NCI-H2029 (cell line): Measurements from ENCODE around the gene OSBPL10.
"Not testable (repeated sequence)": the region's sequence is repeated elsewhere in the genome, so short reads cannot be mapped to it uniquely, and the experiment has no call there.

ENCODE experiments used
- DNase-seq: peaks from one replicate; lab custom pipeline; 2025; lab: John Stamatoyannopoulos, UW

The OSBPL10 gene

DNA sequence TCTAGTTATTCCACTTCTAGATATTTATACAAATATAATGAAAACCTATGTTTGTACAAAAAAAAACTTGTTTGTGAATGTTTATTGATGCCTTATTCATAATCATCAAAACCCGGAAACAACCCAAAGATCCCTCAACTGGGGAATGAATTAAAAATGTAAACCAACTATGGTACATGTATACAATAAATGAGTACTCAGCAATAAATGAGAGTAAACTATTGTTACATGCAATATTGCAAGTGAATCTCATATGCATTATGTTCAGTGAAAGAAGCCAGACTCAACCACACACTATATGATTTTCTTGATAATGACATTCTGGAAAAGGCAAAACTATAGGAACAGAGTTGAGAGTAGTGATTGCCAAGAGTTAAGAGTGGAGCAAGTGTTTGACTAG lies 12.8 kb upstream of the OSBPL10 start:
- DNase-seq = no peak

DNA sequence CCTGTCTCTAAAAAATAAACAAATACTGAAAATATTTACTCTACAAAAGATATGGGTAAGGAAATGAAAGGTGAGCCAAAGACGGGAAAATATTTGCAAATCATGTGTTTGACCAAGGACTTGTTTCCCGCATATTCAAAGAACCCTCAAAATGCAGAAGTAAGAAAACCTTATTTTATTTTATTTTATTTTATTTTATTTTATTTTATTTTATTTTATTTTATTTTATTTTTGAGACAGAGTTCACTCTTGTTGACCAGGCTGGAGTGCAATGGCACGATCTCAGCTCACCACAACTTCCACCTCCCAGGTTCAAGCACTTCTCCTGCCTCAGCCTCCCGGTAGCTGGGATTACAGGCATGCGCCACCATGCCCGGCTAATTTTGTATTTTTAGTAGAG lies 11.9 kb upstream of the OSBPL10 start:
- not testable (repeated sequence) for DNase-seq

DNA sequence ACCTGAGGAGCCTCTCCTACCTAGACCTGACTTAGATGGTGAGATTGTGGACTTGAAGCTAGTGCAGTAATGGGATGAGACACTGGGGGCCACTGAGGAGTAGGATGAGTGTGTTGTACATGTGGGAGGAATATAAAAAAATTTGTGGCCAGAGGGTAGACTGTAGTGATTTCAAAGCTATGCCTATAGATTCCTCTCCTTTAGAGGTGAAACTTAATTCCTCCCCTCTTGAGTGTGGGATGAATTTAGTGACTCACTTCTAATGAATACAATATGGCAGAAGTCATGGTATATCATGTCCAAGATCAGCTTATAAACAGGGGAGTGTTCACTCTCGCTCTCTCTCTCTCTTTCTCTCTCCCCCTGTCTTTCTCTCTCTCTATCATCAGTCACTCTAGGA lies 7.2 kb upstream of the OSBPL10 start:
- DNase-seq = no peak

DNA sequence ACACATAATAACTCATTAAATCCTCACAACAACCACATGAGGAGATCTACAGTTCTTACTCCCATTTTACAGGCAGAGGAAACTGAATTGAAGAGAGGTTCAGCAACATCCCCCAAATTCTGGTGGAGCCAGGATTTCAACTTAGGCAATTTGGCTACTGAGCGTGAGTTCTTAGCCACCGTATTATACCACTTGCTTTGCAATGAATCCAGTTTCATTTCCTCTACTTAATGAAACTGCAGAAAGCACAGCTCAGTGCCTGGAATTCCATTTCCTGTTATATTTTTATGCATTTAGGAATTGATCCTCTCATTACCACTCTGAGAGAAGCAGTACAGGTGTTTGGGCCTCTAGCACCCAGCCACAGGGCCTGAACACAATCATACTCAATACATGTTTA lies 4.8 kb upstream of the OSBPL10 start:
- DNase-seq = no peak

DNA sequence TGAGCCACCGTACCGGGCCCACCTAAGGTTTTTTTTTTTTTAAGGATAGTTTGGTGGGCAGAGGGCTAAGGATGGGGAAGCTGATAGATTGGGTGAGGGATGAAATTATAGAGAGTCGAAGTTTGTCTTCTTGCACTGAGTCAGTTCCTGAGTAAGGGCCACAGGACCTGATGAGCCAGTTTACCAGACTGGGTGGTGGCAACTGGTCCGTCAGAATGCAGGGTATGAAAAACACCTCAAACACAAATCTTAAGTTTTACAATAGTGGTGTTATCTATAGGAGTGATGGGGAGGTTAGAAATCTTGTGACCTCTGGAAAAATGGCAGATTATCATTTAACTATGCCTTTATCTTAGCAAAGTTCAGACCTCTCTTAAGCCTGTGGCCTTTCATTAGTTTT lies 3.3 kb upstream of the OSBPL10 start:
- DNase-seq = no peak

DNA sequence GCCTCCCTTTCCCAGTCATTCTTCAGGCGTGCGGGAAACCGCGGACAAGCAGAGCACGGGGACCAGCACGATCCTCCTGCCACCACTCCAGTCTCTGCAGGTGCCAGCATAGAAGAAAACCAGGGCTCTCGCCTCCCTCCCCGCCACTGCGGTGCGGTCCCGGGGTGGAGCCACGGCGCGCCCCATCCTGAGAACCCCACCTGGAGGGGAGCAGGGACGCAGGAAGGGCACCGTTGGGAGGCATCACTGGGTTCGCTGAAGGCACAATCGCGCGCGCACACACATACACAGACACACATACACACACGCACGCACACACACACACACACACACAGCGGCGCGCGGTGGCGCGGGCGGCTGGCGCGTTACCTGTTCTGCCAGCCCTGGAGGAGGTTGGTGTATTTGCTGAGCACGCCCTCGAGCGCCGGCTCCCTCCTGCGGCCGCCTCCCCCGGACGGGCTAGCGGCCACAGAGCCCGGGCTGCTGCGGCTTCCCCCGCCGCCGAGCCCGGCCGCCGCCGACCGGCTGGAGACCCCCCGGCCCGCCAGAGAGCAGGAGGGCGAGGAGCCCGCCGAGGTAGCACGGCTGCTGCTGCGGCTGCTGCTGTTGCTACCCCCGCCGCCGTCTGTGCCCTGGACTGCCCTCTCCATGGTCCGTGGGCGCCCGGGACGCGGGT lies 394 bp downstream of the OSBPL10 start:
- DNase-seq = peak; percentile 67

DNA sequence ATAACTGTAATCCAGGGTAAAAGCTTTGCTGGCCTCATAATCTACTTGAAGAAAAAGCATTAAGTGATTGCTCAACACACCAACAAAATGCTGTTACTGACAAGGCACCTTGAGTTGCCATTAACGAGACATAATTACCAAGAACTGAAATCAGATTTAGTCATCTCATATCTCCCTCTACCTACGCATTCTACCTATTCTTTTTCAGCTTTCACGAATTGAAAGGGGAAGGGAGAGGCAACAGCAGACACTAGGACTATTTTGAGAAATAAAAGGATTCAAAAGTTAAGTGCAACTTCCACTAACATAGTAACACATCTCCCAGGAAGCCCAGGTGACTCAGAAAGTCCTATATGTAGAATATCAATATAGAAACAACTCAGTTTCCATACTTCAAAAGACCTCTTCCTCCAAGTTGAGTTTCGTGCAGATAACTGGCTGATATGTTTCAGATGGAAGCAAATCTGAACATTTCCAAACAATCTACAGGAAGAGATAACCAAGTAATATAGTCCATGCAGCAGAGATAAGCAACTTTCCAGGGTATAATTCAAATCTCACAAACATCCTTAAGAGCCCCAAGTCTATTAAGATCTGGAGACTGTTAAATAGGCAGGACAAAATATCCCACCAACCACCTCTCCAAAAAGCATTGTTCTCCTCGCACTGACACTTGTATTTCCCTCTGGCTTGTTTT lies 1.9 kb downstream of the OSBPL10 start:
- DNase-seq = no peak

DNA sequence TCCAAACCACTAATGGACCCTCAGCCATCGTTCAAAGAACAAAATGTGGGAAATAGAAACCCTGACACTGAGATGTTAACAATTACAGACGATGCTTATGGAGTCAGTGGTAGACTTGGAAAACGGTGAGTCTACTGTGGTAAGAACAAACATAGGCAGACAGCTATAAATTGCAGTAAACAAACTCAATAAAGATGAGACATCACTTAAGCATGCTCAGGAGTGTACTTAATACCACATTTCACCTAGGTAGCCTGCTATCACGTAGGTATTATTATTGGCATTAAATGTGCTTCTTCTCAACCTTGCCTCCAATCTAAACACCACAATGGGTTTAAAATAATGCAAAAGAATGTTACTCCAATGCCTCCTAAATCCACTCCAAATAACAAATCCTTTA lies 2.5 kb downstream of the OSBPL10 start:
- DNase-seq = no peak

DNA sequence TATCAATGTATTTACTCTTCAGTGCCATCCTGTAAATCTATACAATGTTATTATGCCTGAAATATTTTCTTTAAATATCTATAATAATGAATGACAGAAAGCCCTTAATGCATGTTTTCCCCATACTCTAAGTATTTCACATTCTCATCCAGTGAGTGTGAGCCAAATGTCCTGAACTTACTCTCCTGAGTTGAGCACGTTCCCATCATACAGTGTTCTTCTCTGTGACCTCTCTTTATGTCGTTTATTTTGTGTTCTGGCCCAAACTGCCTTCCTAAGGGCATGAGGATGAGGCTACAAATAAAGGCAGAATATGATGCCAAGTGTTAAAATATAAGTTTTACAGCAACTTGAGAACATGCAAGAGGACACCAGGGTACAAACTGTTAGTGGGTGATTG lies 3.3 kb downstream of the OSBPL10 start:
- no peak for DNase-seq

DNA sequence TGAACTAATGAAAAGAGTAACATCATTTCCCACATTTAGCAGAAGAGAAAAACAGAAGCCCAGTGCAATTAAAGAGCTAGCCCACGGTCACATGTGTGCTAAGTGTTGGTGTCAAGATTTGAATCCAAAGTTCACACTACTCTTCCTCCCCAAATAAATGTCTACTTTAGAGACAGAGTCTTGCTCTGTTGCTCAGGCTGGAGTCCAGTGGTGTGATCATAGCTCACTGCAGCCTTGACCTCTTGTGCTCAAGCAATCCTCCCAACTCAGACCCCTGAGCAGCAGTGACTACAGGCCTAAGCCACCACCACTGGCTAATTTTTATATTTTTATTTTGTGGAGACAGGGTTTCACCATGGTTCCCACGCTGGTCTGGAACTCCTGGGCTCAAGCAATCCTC lies 4.8 kb downstream of the OSBPL10 start:
- no peak for DNase-seq

DNA sequence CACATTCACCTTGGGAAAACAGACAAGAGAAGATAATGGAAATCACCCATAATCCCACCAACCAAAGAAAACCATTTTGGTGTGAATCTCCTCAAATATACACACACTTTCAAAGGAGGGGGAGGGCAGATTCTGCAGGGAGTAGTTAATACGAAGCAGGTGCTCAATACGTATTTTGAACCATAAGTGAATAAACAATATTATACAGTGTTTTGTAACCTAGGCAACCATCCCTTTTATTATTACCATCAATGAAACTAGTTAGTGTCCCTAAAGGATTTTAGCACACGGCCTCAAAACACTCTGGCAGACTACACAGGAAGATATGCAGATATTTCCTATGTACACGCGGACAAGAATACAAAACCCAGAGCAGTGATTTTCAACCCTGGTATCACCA lies 6.1 kb downstream of the OSBPL10 start:
- no peak for DNase-seq

DNA sequence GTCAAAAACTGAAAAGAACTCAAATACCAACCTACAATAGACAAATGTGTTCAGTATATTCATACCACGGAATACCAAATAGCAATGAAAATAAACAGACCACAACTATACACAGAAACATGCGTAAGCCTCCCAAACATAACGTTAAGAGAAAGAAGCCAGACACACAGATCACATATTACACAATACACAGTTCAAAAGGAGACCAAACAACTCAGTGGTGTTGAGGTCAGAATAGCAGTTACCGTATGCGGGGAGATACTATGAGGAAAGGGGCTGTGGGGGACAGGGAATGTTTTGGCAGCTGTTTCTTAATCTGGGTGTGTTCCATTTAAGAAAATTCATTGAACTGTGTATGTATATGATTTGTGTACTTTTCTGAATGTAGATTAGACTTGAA lies 6.6 kb downstream of the OSBPL10 start:
- no peak for DNase-seq

DNA sequence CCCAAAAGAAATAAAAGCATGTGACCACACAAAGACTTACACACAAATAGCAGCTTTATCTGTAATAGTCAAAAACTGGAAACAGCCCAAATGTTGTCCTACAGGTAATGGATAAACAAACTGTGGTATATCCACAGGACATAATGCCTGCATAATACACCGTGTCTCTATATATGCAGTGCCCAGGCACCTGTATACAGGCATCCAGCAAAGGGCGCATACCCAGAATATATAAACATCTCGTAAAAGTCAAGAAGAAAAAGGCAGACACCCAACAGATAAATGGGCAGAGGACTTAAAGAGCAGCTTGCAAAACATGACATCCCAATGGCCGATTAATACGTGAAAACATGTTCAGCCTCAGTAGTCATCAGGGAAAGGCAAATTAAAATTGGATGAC lies 7.2 kb downstream of the OSBPL10 start:
- no peak for DNase-seq

DNA sequence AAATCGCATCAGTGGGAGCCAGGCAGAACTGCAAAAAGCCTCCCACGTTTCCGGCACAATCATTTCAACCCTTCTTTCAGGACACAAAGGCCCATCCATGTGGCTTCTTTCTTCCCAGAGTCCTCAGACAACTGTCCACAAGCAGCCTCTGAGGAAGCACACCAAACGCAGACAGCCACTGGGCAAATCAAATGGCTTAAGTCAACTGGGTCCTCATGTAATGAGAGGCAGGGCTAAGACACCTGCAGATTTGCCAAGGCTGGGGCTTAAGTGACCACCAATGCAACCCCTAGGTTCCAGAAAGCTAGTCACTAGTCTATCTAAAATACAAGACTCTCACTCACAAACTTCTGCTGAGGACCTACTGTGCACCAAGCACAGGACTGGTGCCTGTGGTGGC lies 8.0 kb downstream of the OSBPL10 start:
- DNase-seq = no peak

DNA sequence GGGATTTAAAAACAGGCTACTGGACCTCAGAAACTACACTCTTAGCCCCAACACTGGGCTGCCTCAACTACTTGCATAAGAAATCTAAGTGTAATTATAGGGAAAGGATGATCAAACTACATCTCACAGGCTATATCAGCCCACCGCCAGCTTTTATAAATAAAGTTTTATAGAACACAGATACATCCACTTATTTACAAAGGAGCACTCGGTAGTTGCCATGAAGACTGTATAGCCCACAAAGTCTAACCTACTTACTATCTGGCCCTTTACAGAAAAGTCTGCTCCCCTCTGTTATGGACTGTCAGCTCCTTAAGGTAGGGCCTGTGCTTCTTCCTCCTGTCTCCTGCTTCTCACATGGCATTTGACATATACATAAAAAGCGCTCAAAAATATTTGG lies 9.5 kb downstream of the OSBPL10 start:
- no peak for DNase-seq

DNA sequence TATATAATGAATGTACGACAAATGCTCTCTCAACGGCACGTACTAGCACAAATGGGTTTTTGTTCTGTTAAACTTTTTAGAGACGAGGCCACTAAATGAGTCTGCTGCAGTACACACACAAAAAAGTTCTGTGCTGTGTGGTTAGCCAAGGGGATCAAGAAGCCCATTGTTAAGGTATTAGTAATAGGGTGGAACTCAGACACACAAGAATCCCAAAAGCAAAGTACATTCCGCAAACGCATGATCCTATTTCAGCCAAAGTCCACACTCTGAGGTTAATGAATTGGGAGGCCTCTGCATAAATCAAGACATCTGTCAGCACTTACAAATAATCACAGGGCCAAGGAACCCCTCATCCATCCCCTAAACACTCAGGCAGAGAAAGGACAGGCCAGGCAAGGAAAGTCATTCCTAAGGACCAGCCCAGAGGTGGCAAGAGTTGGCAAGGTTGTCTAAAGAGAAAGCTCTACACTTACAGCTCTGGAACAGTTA lies 12.1 kb downstream of the OSBPL10 start:
- no peak for DNase-seq

DNA sequence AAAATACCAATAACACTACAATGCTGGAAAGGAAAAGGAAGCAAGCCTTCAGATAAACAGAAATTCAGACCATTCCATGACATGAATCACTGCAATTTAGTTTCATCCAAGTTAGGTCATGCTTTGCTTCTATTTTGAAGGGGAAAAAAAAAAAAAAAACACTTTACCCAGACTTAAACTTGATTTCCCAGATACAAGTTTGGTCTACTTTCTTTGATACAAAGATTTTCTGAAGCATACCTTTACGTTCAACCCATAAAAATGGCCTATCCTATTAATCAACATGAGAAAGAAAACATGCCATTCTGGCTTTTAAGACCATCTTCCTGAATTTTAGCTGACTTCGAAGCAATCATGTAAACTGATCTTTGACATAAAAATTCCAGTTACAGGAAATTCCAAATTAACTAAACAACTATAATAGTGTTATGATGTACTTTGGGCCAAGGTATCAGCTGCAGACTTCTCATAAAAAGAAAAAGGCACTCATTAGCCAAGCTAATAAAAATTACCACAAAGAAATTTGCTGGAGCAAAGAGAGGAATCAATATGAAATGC lies 12.6 kb downstream of the OSBPL10 start:
- DNase-seq = no peak

DNA sequence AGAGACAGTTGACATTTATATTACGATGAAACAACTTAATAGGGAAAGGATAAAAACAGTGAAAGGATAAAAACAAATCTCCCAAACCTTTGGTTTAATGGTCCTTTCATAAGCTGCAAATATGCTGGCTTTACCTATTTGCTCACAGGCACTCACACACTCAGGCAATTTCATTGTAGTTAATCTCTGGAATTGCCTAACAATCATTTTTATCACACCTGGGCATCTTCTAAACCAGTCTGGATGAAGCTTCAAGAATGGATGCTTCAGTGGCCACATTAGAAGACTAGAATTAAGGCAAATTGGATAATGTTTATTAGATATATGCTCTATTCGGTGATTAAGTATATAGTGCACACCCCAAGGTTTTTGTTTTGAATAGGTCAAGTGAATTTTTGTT lies 13.5 kb downstream of the OSBPL10 start:
- DNase-seq = no peak

DNA sequence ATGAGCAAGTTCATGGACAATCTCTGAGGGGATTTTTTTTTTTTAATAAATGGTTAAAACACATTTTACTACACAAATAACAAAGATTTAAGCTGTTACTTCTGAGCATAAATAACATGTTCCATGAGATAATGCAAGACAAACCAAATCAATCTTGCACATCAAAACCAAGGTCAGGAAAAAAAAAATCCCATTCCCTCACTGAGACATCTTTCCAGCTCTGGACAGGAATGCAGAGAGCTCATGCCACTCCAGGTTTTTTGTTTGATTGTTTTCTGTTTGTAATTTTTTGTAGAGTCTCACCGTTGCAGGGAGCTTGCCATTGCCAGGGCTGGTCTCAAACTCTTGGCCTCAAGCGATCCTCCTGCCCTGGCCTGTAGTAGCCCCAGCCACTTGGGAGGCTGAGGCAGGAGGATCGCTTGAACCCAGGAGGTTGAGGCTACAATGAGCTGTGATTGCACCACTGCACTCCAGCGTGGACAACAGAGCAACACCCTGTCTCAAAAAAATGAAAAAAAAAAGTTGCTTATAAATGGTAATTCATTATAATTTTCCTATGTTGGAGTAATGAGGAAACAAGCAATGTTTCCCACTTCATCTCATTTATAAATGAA lies 14.0 kb downstream of the OSBPL10 start:
- DNase-seq = no peak

DNA sequence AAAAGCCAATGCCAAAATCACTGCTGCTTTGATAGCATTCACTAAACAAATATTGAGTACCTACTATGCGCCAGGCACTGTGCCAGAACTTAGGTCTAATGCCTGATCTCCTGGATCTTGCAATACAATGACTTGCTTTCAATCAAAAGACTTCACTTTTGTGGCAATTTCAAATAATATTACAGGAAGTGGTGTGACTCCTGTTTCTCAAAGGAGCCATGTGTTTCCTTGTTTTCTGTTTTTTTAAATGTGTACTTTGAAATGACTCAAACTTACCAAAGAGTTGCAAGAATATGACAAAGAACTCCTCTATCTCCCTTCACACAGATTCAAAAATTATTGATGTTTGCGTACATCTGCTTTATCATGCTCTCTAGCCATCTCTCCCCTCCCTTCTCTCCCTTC lies 18.3 kb downstream of the OSBPL10 start:
- DNase-seq = no peak

DNA sequence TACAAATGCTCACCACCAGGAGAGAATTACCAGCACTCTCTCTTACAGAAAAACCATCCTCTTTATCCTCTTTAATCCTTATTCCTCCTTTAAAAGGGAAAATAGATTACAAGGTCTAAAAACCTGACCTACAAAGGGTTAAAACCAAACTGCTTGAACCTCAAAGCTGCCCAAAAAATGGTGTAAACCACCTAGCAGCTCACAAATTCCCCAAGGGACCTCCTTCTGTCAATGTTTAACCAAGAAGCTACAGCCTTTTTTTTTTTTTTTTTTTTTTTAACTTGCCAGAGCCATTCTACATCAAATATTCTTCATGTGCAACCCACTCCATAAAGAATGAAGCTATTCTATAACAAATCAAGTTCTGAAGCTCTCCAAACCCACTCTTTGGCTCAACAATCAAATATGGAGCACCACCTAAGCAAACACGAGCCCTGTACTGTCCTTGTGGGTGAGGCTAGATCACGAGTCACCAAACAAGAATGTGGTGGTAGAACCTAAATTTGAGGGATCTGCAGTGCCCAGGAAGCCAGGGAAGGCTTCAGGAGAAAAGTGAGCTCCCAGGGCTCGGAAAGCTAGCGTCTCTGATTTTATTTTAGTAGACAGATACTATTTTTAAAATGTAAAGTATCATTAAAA lies 20.1 kb downstream of the OSBPL10 start:
- no peak for DNase-seq

DNA sequence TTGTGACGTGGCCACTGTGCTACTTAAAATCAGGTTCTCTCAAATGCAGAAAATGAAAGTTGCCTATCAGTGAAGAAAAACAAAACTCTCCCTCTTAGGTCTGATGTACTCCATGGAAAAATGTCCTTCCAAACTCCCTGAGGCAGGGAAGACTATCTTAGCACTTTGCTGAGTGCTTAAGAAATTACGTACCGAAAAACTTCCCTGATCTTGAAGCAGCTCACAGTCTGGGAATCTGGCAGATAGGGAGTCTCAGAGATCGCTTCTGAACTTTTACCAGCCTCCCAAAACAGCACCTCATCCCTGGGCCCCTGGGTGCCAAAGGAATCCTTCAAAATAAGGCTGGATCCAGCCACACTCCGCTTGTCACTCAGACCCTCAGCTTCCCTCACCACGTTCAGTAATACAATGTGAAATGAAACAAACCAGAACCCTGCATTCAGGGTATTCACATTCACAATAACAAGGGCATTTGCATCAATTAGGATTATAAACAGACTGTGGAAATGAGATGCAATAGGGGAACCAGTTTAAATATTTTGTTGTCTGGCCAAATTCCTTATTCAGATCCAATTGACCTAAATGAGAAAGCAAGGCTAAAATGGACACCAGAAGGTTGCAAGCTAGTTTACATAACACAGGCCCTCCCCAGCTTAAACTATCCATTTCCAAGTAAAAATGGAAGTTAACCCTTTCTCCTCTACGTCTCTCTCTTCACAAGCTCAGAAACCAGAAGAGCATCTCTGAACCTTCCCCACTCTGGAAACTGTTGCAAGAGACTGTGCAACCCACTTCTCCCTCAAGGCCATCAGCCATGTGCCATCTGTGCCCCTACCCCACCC lies 20.9 kb downstream of the OSBPL10 start:
- DNase-seq = no peak
